K562 (cell line): ENCODE measurements around the gene ADAM8. TPM values are rescaled to one million over a fixed set of nuclear protein-coding genes. Genes with fewer than 3 reads are reported as not detected.

Experiments used
- BDP1 ChIP-seq: IDR thresholded peaks from 3 replicates; pipeline ENCODE4 v1.6.1; 2011; ENCODE audit not compliant: insufficient read length, insufficient read depth
- COPS2 ChIP-seq: fragments of 450-650 bp; conservative IDR thresholded peaks from 2 replicates; pipeline ENCODE4 v1.6.1; 2016; ENCODE audit warnings: mild to moderate bottlenecking, moderate library complexity
- HEY1 ChIP-seq: fragments of 250-450 bp; sonication (Bioruptor Pico); IDR thresholded peaks from 2 replicates; pipeline ENCODE4 v1.5.0; 2020; ENCODE audit warnings: mild to moderate bottlenecking, moderate library complexity, borderline replicate concordance
- IFI16 ChIP-seq: fragments of 250-450 bp; sonication (Bioruptor Pico); IDR thresholded peaks from 2 replicates; pipeline ENCODE4 v2.1.2; 2022; ENCODE audit warnings: mild to moderate bottlenecking, inconsistent platforms
- JUND ChIP-seq, 2 experiments: IDR thresholded peaks; 2 replicates in 1 of 2; 3 replicates in 1 of 2; pipeline ENCODE4 v1.6.1; 2011; ENCODE audit warnings: borderline replicate concordance in 2 of 2, low read depth in 2 of 2, low read length in 2 of 2, improper control_type of control experiment in 1 of 2, missing biosample characterization in 1 of 2, missing genetic modification characterization in 1 of 2, missing genetic modification reagents in 1 of 2
- L3MBTL2 ChIP-seq: fragments of 450-650 bp; IDR thresholded peaks from 2 replicates; pipeline ENCODE4 v1.6.1; 2016; ENCODE audit warnings: mild to moderate bottlenecking, moderate library complexity
- MEIS2 ChIP-seq: fragments of 450-650 bp; IDR thresholded peaks from 2 replicates; pipeline ENCODE4 v1.6.1; 2014; ENCODE audit warnings: mild to moderate bottlenecking; ENCODE audit not compliant: partially characterized antibody
- YY1 ChIP-seq, 3 experiments: IDR thresholded peaks; 2 replicates each; pipeline ENCODE4 v1.6.1; 2011; ENCODE audit warnings: low read length in 2 of 3, mild to moderate bottlenecking in 2 of 3, moderate library complexity in 2 of 3, borderline replicate concordance in 1 of 3, control low read depth in 1 of 3, low read depth in 1 of 3; ENCODE audit not compliant: insufficient read depth in 3 of 3, insufficient replicate concordance in 2 of 3, control insufficient read depth in 1 of 3, insufficient read length in 1 of 3; ENCODE audit errors: extremely low read depth in 1 of 3
- ZEB2 ChIP-seq: fragments of 450-650 bp; IDR thresholded peaks from 2 replicates; pipeline ENCODE4 v1.6.1; 2016
- ZNF143 ChIP-seq: sonication (generic); formaldehyde crosslinking; IDR thresholded peaks from 2 replicates; pipeline ENCODE4 v1.9.0; 2022; ENCODE audit warnings: mild to moderate bottlenecking, missing genetic modification reagents
- ZNF57 ChIP-seq: fragments of 450-650 bp; formaldehyde crosslinking; IDR thresholded peaks from 2 replicates; pipeline ENCODE4 v1.4.0; 2020; ENCODE audit warnings: mild to moderate bottlenecking, moderate library complexity
- polyA plus RNA-seq, 8 experiments: library from polyadenylated mRNA; depleted of rRNA in 4 of 8; stranded (reverse) in 5 of 8; unstranded in 3 of 8; fragments of >200 nt; fragmentation: Nextera tagmentation in 2 of 8; fragmentation: Illumina TruSeq in 1 of 8; extraction: Ambion mirVana in 2 of 8; extraction: Trizol in 1 of 8; gene quantifications; 2 replicates each; pipeline versions ENCODE4 v1.2.1 to v1.2.3, GENCODE V29; 2011 to 2014; ENCODE audit warnings: inconsistent platforms in 1 of 8, missing spikeins in 1 of 8
- total RNA-seq, 7 experiments: library from RNA; depleted of rRNA in 6 of 7; stranded (reverse); fragments of >200 nt in 6 of 7; fragmentation: Illumina TruSeq in 2 of 7; extraction: Trizol in 2 of 7; gene quantifications; 2 replicates each; pipeline versions ENCODE4 v1.2.1 to v1.2.3, GENCODE V29; 2011 to 2021; ENCODE audit warnings: low replicate concordance in 1 of 7
- TF ChIP-seq, protein P1 (sequence below): sonication (generic); formaldehyde crosslinking; IDR thresholded peaks from 2 replicates; pipeline ENCODE4 v1.9.0; 2022; ENCODE audit warnings: mild to moderate bottlenecking, missing genetic modification reagents
- TF ChIP-seq, protein P2 (sequence below), 2 experiments: IDR thresholded peaks in 1 of 2; conservative IDR thresholded peaks in 1 of 2; 2 replicates each; pipeline ENCODE4 v1.6.1; 2016; ENCODE audit warnings: low read depth in 2 of 2, mild to moderate bottlenecking in 1 of 2, missing compliant biosample characterization in 1 of 2, missing genetic modification characterization in 1 of 2, moderate library complexity in 1 of 2
- TF ChIP-seq, protein P3 (sequence below): fragments of 450-650 bp; IDR thresholded peaks from 2 replicates; pipeline ENCODE4 v1.6.1; 2016

ADAM8 gene
- total and polyA plus RNA-seq, 9 of the 15 experiments (the other 6 are each of a cell fraction or from before 2014, with no cell fraction given), result 0.07 to 7.0 (median 1.1) TPM

DNA sequence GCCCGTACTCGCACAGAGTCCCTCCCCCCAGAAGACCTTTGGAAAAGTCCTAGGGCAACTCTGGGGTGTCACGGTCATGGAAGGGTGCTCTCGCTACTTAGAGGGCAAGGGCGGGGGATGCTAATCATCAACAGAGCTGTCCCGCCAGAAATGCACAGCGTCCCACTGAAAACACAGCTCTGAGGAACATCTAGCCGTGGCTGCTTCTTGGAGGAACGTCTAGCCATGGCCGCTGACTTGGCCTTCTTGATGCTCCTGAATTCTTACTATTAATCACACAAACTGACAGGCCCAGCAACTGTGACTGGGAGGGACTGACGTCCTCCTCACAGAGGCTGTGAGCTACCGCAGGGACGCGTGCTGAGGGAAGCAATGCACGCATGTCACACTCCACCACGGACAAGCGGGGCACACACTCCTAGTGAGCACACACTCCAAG, 30.3 kb upstream of the ADAM8 start (continued):
- TF ChIP-seq, protein P1, sequence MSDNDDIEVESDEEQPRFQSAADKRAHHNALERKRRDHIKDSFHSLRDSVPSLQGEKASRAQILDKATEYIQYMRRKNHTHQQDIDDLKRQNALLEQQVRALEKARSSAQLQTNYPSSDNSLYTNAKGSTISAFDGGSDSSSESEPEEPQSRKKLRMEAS (CRISPR knock-in tag), result peak; percentile 71
- TF ChIP-seq, protein P2, sequence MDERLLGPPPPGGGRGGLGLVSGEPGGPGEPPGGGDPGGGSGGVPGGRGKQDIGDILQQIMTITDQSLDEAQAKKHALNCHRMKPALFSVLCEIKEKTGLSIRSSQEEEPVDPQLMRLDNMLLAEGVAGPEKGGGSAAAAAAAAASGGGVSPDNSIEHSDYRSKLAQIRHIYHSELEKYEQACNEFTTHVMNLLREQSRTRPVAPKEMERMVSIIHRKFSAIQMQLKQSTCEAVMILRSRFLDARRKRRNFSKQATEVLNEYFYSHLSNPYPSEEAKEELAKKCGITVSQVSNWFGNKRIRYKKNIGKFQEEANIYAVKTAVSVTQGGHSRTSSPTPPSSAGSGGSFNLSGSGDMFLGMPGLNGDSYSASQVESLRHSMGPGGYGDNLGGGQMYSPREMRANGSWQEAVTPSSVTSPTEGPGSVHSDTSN (CRISPR knock-in tag; IDR thresholded peaks at IDR 0.05; ENCODE audit: low read depth), result no peak
- TF ChIP-seq, protein P2 (tag; conservative IDR thresholded peaks at IDR 0.05; ENCODE audit: low read depth), result peak; percentile 85
- TF ChIP-seq IFI16 (CRISPR knock-in tag) (no peak), BDP1 (no peak), JUND (IDR thresholded peaks at IDR 0.05; ENCODE audit: borderline replicate concordance, low read depth, low read length) (no peak), JUND (tag; IDR thresholded peaks at IDR 0.05; ENCODE audit: borderline replicate concordance, low read depth, low read length) (0 out of 3 replicates have a peak, but pooled peaks have one; percentile 1), MEIS2 (peak; percentile 91), ZEB2 (no peak), COPS2 (no peak), ZNF143 (no peak), L3MBTL2 (peak; percentile 56), YY1 (IDR thresholded peaks at IDR 0.05; ENCODE audit: borderline replicate concordance in 1 of 3, control insufficient read depth in 1 of 3, extremely low read depth in 1 of 3, insufficient read depth in 3 of 3, insufficient read length in 1 of 3, insufficient replicate concordance in 2 of 3, low read depth in 1 of 3, low read length in 2 of 3) (peak in 2 of 3 experiments; percentile 14 to 75), HEY1 (no peak), ZNF57 (CRISPR knock-in tag) (no peak)
- TF ChIP-seq, protein P3, sequence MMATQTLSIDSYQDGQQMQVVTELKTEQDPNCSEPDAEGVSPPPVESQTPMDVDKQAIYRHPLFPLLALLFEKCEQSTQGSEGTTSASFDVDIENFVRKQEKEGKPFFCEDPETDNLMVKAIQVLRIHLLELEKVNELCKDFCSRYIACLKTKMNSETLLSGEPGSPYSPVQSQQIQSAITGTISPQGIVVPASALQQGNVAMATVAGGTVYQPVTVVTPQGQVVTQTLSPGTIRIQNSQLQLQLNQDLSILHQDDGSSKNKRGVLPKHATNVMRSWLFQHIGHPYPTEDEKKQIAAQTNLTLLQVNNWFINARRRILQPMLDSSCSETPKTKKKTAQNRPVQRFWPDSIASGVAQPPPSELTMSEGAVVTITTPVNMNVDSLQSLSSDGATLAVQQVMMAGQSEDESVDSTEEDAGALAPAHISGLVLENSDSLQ, result peak; percentile 97
